ENCODE measurements around the gene PTCD3. TPM values are rescaled to one million over a fixed set of nuclear protein-coding genes. Genes with fewer than 3 reads are reported as not detected.

Gene PTCD3
- total RNA-seq, 1 donor from 2014 or later, result 79.4 TPM

- Histone ChIP-seq H3K36me3 (peaks cover 100% of the 10 kb centered on the region), H3K4me1 (no peaks in the 10 kb centered on the region), H3K27me3 (no peaks in the 10 kb centered on the region), H3K27ac (no peak overlapping the region), H3K9me3 (no peaks in the 10 kb centered on the region), H3K4me3 (no peak overlapping the region)
- no peak for ATAC-seq
- TF ChIP-seq CTCF (IDR thresholded peaks at IDR 0.05), result no peak
- no peak for DNase-seq
- intact Hi-C loops (cut with DNase I), result no loop called here
These were observed 18.6 kb downstream of the PTCD3 start for GRCh38 chr2:86124683-86125082.

GRCh38 chr2:86134709-86135108 is 28.7 kb downstream of the PTCD3 start:
- intact Hi-C loops (cut with DNase I), result no loop called here
- no peak for ATAC-seq
- H3K27ac ChIP-seq, result no peak overlapping the region
- H3K4me3 ChIP-seq, result no peak overlapping the region
- H3K27me3 ChIP-seq, result no peaks in the 10 kb centered on the region
- H3K36me3 ChIP-seq, result peaks cover 100% of the 10 kb centered on the region
- no peak for DNase-seq
- no peak for TF ChIP-seq CTCF (IDR thresholded peaks at IDR 0.05)
- no peaks in the 10 kb centered on the region for H3K9me3 ChIP-seq
- no peaks in the 10 kb centered on the region for H3K4me1 ChIP-seq

GRCh38 chr2:86135653-86136052 is 29.6 kb downstream of the PTCD3 start:
- Histone ChIP-seq H3K9me3 (no peaks in the 10 kb centered on the region), H3K4me3 (no peak overlapping the region), H3K4me1 (no peaks in the 10 kb centered on the region), H3K27me3 (no peaks in the 10 kb centered on the region), H3K27ac (no peak overlapping the region), H3K36me3 (peaks cover 98% of the 10 kb centered on the region)
- intact Hi-C loops (cut with DNase I), result no loop called here
- TF ChIP-seq CTCF (IDR thresholded peaks at IDR 0.05), result no peak
- ATAC-seq (no peak), DNase-seq (no peak)

- Histone ChIP-seq H3K27ac (no peak overlapping the region), H3K9me3 (no peaks in the 10 kb centered on the region), H3K27me3 (no peaks in the 10 kb centered on the region), H3K4me1 (no peaks in the 10 kb centered on the region), H3K36me3 (peaks cover 95% of the 10 kb centered on the region), H3K4me3 (no peak overlapping the region)
- DNase-seq, result no peak
- intact Hi-C loops (cut with DNase I), result no loop called here
- TF ChIP-seq CTCF (IDR thresholded peaks at IDR 0.05), result no peak
- no peak for ATAC-seq
These were observed 30.1 kb downstream of the PTCD3 start for GRCh38 chr2:86136141-86136540.

- ATAC-seq, result no peak
- no peak for TF ChIP-seq CTCF (IDR thresholded peaks at IDR 0.05)
- no peak overlapping the region for H3K27ac ChIP-seq
- intact Hi-C loops (cut with DNase I), result no loop called here
- no peak for DNase-seq
- no peaks in the 10 kb centered on the region for H3K9me3 ChIP-seq
- no peaks in the 10 kb centered on the region for H3K27me3 ChIP-seq
- H3K4me3 ChIP-seq, result no peak overlapping the region
- peaks cover 92% of the 10 kb centered on the region for H3K36me3 ChIP-seq
- H3K4me1 ChIP-seq, result peaks cover 5% of the 10 kb centered on the region
These were observed 32.9 kb downstream of the PTCD3 start for GRCh38 chr2:86138736-86139625.

Measured in upper lobe of right lung (tissue), 1 donor.